Right lung (tissue), 5 donors: ENCODE results near the gene CD81. TPM values are rescaled to one million over a fixed set of nuclear protein-coding genes. Genes with fewer than 3 reads are reported as not detected.

Experiments
- DNase-seq, 2 donors: peaks; one replicate each; pipeline ENCODE4 v3.0.0-alpha.2; 2013
- polyA plus RNA-seq, 5 donors: library from polyadenylated mRNA; unstranded; fragments of 120-200 nt; gene quantifications; one replicate each; pipeline versions ENCODE4 v1.2.1 to v1.2.3, GENCODE V29; 2013; ENCODE audit warnings: inconsistent platforms in 1 of 5, low replicate concordance in 1 of 5; ENCODE audit not compliant: insufficient read length in 5 of 5, insufficient read depth in 1 of 5

CD81 gene
- polyA plus RNA-seq, 5 donors = 530 to 861 (median 656) TPM

DNA sequence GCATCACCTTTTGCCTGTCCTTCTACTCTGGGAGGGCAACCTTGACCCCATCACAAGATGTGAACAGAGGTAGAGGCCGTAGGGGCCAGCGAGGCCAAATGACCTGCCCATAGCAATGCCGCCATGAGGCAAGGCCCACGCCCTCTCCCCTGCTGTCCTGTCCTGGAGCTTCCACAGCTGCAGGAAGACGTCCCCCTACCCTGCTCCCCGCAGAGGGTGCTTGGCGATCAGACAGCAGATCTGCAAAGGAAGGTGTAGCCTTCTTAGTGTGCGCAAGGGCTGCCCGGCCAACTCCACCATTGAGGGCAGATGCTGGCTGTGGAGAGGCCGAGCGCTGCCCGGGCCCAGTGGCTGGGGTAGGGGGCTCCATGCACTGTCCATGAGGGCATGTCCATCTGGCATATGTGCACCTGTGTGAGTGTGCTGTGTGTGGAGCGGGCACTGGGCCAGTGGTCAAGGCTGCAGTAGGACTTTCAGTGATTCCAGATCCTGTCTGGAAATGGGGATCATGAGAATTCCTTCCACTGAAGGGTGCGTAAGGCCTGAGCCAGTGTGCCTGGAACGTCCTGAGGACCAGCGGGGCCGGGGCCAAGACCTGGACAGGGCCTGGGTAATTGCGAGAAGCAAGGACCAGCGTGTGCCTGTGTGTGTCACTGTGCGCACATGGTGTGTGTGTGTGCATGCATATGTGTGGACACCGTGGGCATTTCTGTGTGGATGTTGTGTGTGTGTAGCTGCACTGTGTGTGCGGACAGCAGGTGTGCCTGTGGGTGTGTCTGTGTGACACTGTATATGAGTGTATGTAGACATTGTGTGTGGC is 56.2 kb downstream of the CD81 start:
- no peak for DNase-seq

GRCh38 chr11:2434008-2434407 is 56.9 kb downstream of the CD81 start:
- DNase-seq = no peak

DNA sequence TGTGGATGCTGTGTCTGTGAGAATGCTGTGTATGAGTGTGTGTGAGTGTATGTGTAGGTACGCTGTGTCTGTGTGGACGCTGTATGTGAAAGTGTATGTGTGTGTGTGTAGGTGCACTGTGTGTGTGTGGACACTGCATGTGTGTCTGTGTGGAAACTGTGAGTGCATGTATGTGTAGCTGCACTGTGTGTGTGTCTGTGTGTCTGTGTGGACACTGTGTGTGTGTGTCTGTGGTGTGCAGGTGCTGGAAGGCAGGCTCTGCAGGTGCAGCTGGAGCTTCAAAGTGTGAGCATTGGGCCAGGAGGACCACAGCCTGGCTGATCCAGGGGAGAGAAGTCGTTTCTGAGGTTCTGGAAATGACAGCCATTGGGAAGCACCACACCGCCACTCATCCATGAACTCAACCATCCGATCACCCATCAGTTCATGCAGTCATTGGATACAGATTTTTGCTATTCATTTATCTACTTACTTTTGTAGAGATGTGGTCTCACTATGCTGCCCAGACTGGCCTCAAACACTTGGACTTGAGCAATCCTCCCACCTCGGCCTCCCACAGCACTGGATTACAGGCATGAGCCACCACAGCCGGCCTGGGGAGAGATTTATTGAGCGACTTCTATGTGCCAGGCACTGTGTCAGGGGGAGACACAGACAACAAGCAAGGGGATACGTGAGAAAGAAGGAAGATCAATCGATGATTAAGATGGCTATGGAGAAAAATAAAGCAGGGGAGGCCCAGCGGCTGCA is 57.6 kb downstream of the CD81 start:
- DNase-seq = no peak

- no peak for DNase-seq
Observed at GRCh38 chr11:2435288-2436012, 58.3 kb downstream of the CD81 start.

GRCh38 chr11:2436013-2436520 is 59.0 kb downstream of the CD81 start:
- no peak for DNase-seq

GRCh38 chr11:2436521-2437031 is 59.5 kb downstream of the CD81 start:
- no peak for DNase-seq

DNA sequence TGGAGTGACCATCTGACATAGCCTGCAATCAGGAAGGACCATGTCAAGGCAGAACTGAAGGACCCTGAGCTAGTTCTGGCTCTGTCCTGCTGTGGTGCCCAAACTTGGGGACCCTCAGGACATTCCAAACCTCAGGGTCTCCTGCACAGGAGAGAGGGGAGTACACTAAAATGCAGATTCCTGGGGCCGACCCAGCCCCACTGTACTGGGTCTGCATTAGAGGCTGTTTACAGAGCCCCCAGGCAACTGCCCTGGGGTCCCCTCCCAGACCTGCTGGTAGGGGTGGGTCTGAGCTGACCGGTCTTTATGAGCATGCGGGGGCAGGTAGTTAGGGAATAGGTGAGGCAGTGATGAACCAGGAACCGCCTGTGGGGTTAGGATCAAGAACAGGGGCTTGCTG is 60.4 kb downstream of the CD81 start:
- no peak for DNase-seq

GRCh38 chr11:2439820-2440219 is 62.7 kb downstream of the CD81 start:
- DNase-seq = no peak

GRCh38 chr11:2440646-2441045 is 63.5 kb downstream of the CD81 start:
- DNase-seq = no peak

- no peak for DNase-seq
Observed at GRCh38 chr11:2441171-2441570, 64.1 kb downstream of the CD81 start.

DNA sequence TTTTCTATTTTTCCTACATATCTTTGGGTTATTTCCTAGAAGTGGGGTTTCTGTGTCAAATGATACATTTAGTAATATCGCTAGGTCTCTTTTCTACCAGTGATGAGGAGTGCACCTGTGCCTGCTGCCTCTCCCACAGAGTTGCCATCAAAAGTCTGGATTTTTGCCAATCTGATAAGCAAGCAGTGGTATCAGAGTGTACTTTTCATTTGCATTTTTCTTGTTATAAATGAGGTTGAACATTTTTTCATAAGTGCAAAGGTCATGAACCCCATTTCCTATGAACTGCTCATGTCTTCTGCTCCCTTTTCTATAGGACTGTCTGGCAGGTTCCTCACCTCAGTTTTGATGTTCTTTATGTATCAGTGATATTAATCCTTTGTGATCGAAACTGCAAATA is 65.5 kb downstream of the CD81 start:
- DNase-seq = no peak

- no peak for DNase-seq
Observed at GRCh38 chr11:2443406-2443805, 66.3 kb downstream of the CD81 start.

DNA sequence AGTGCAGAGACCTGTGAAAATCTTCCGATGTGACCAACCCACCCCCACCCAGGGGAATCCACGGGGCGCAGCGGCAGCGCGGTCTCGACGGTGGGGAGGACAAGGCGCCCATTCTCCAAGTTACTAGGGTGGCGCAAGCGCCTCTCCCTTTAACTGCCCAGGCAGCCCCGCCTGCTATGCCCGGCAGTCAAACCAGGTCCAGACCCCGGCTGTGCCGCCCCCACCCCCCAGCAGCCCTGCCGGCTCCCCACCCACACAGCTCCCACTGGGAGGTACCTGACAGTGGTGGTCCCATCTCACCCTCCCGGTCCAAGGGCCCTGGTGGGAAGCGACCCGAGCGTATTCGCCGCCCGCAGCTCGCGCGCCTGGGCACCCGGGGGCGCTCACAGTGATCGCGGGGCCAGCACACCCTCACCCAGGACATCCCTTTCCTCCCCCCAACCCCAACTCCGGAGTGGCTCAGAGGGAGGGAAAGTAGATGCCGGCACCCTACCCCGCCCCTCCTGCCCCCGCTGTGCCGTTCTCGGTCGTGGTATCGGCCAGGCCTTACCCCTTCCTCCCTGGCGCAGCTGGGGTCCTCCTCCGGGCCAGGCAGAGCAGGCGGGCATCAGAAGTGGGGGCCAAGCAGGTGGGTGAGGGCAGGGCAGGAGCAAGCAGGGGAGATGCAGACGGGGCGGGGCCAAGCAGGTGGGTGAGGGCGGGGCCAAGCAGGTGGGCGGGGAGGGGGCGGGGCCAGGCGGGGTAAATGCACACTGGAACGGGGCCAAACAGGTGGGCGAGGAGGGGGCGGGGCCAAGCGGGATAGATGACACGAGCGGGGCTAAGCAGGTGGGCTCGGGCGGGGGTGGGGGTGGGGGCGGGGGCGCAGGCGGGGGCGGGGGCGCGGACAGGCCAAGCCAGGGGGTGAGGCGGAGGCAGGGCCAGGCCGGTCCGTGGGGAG is 67.0 kb downstream of the CD81 start, which contains the start of gene TRPM5:
Gene TRPM5, minus strand, starts transcription at position 634 of the 940 bp plus-strand sequence. CDS start 21,478 bp downstream, outside the sequence.
- no peak for DNase-seq

DNA sequence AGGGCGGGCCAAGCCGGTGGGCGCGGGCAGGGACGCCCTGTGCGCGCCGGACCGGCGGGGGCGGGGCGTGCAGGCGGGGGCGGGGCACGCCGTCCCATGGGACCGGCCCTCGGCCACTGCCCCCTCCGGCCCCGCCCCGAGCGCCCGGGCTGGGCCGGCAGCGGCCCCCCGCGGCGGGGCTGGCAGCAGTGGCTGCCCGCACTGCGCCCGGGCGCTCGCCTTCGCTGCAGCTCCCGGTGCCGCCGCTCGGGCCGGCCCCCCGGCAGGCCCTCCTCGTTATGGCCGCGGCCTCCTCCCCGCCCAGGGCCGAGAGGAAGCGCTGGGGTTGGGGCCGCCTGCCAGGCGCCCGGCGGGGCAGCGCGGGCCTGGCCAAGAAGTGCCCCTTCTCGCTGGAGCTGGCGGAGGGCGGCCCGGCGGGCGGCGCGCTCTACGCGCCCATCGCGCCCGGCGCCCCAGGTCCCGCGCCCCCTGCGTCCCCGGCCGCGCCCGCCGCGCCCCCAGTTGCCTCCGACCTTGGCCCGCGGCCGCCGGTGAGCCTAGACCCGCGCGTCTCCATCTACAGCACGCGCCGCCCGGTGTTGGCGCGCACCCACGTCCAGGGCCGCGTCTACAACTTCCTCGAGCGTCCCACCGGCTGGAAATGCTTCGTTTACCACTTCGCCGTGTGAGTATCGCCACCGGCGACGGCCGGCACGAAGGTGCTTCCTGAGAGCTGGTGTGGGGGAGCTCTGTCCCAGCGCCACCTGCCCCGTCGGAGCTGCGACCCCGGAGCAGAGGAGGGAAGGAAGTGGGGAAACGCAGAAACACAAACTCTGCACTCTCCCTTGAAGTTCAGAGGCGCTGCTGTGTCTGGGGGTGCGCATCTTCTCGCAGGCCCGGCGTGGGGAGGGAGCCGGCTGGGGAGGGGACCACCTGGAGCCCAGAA is 68.0 kb downstream of the CD81 start, which contains the start of gene KCNQ1:
Gene KCNQ1, plus strand, starts transcription at position 188 of the 925 bp plus-strand sequence. Its CDS starts 91 bp downstream, at position 279.
- no peak for DNase-seq

DNA sequence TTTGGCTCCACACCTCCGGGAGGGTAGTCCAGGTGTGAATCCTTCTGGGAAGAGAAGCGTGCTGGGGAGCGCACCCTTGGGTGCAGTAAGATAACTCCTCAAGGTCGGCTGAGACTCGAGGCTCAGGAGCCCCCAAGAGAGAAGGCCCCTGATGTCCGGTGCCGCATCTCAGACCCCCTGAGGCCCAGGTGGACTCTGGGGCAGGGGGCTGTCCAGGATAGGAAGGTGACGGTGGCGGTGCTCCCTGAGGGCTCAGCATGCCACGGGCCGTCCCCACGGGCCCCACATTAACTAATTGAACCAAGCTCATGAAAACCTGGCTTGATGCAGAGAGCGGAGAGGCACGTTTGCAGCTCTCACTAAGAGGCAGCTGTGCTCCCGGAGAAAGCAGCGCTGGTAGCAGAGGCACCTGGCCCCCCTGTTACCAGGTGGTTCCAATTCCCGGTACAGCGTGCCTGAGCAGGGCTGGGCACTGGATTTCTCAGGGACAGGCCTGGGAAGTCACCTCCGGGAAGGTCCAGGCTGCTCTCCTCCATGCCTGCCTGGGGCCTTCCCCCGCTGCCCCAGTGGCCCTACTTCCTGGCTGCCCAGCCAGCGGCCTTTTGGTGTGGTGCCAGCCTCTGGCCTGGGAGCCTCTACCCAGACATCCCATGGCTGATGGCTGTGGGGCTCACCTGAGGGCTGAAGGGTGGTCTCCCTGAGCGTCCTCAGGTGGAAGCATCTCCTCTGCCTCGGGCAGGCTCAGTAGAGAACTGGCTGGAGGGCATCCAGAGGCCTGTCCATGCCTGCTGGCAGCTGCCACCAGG is 68.8 kb downstream of the CD81 start:
- DNase-seq = no peak

- no peak for DNase-seq
Observed at GRCh38 chr11:2446590-2447252, 69.6 kb downstream of the CD81 start.
